Kidney (tissue), 14 donors: ENCODE results near the gene COPS9. TPM values are rescaled to one million over a fixed set of nuclear protein-coding genes. Genes with fewer than 3 reads are reported as not detected.

Source experiments
- DNase-seq, 5 donors: peaks; one replicate each; pipeline ENCODE4 v3.0.0-alpha.2; 2013 to 2020
- FAIRE-seq: peaks from 2 replicates; lab custom pipeline; 2012; peaks lifted over from hg19 to GRCh38; lab: Jason Lieb, UNC
- H3K27ac ChIP-seq, 2 donors: one replicate each; pipeline ENCODE4 v1.7.0; 2013; ENCODE audit warnings: low read depth in 2 of 2, low read length in 2 of 2, inconsistent platforms in 1 of 2
- H3K27me3 ChIP-seq: one replicate; pipeline ENCODE4 v1.7.1; 2013; ENCODE audit warnings: low read length, inconsistent platforms; ENCODE audit not compliant: control insufficient read depth, insufficient read depth
- H3K36me3 ChIP-seq, 3 donors: one replicate each; pipeline versions ENCODE4 v1.7.0 to v1.7.1; 2013; ENCODE audit warnings: low read length in 3 of 3, control low read depth in 1 of 3, inconsistent platforms in 1 of 3; ENCODE audit not compliant: insufficient read depth in 3 of 3, control insufficient read depth in 2 of 3
- H3K4me1 ChIP-seq, 3 donors: one replicate each; pipeline versions ENCODE4 v1.7.0 to v1.7.1; 2013; ENCODE audit warnings: low read length in 3 of 3, inconsistent platforms in 1 of 3, low read depth in 1 of 3; ENCODE audit not compliant: control insufficient read depth in 2 of 3, insufficient read depth in 2 of 3
- H3K4me3 ChIP-seq, 3 donors: one replicate each; pipeline versions ENCODE4 v1.7.0 to v1.8.1; 2013; ENCODE audit warnings: low read length in 3 of 3, control low read depth in 1 of 3, inconsistent platforms in 1 of 3
- H3K9ac ChIP-seq, 3 donors: one replicate each; pipeline versions ENCODE4 v1.7.0 to v1.7.1; 2013; ENCODE audit warnings: low read length in 3 of 3, control low read depth in 1 of 3, inconsistent platforms in 1 of 3
- H3K9me3 ChIP-seq, 3 donors: one replicate each; pipeline versions ENCODE4 v1.7.0 to v1.7.1; 2013; ENCODE audit warnings: low read length in 3 of 3, control low read depth in 1 of 3, inconsistent platforms in 1 of 3; ENCODE audit not compliant: control insufficient read depth in 2 of 3, insufficient read depth in 1 of 3
- intact Hi-C: fragments of 100-400 bp; cut with DNase I; formaldehyde crosslinking; loops from one replicate; pipeline ENCODE4 v1.11.1; 2022
- polyA plus RNA-seq: library from polyadenylated mRNA; stranded (reverse); fragments of 350-450 nt; fragmentation: Illumina TruSeq; extraction: RNeasy Lipid Tissue Mini Kit (QIAGEN cat#74804); gene quantifications from one replicate; pipeline ENCODE4 v1.2.3, GENCODE V29; 2014; ENCODE audit warnings: low read depth, low replicate concordance; ENCODE audit not compliant: insufficient read depth
- total RNA-seq: library from RNA; stranded (reverse); fragmentation: NEBNext Ultra II Directional; extraction: Animal tissue kit (Norgen Biotek cat#: 25700); gene quantifications from one replicate; pipeline ENCODE4 v1.2.1, GENCODE V29; 2021
- TF ChIP-seq, protein P1 (sequence below): IDR thresholded peaks from 3 replicates; pipeline ENCODE4 v1.5.1; 2012; ENCODE audit warnings: mild to moderate bottlenecking, moderate library complexity, borderline replicate concordance; ENCODE audit not compliant: insufficient read depth; ENCODE audit errors: extremely low read depth
- donor health status: control.
- donor health status: control.
- donor health status: control.
- donor health status: control.
- donor health status: control.
- donor health status: DM: yes; HTN: yes; CAD: no.
- donor health status: Normal renal cell carcinoma (clear cell type).

Gene COPS9
- total and polyA plus RNA-seq, 2 donors from 2014 or later = 119 to 310 TPM

DNA sequence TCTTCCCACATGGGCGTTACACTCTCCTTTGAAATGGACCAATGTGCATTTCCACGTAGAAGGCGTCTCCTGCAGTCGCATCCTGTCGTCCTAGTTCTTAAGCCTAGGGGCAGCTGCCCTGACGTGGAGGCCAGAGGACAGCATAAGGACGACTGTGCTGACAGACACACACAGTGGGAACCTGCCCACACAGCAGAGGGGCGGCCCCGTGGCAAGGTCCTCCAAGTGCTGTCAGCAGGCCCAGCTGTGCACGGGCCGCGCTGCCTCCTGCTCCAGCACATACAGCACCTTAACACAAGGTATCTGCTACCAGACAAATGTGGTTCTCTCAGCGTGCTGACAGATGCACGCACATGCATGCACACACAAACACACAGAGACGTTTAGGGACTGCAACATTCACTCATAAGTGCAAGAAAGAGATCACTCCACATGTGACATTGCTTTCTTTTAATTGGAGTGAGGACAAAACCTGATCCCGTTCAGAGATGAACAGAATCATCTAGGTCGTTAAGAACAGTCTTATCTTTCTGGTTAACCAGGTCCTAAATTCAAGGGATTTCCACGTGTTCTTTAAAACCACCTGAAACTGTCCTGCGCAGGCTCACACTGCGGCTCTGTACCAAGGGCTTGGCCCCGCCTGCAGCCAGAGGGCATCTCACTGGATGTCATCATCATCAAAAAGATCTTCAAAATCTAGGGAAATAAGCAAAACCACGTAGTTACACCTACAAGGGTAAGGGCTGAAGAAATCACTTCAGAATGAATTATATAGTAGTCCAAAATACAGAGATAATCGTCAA is 5.5 kb downstream of the COPS9 start:
- no peak overlapping the region for H3K27ac ChIP-seq
- no peaks in the 10 kb centered on the region for H3K27me3 ChIP-seq
- H3K9me3 ChIP-seq = no peaks in the 10 kb centered on the region
- H3K36me3 ChIP-seq = peaks cover 0 to 29% (median 24%) of the 10 kb centered on the region in 3 donors
- TF ChIP-seq, protein P1, sequence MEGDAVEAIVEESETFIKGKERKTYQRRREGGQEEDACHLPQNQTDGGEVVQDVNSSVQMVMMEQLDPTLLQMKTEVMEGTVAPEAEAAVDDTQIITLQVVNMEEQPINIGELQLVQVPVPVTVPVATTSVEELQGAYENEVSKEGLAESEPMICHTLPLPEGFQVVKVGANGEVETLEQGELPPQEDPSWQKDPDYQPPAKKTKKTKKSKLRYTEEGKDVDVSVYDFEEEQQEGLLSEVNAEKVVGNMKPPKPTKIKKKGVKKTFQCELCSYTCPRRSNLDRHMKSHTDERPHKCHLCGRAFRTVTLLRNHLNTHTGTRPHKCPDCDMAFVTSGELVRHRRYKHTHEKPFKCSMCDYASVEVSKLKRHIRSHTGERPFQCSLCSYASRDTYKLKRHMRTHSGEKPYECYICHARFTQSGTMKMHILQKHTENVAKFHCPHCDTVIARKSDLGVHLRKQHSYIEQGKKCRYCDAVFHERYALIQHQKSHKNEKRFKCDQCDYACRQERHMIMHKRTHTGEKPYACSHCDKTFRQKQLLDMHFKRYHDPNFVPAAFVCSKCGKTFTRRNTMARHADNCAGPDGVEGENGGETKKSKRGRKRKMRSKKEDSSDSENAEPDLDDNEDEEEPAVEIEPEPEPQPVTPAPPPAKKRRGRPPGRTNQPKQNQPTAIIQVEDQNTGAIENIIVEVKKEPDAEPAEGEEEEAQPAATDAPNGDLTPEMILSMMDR = no peak
- peak in 1 of 5 donors; percentile 55 for DNase-seq
- no peak for FAIRE-seq
- peaks cover 0 to 11% (median 8%) of the 10 kb centered on the region in 3 donors for H3K4me1 ChIP-seq
- H3K9ac ChIP-seq = no peak overlapping the region
- no peak overlapping the region for H3K4me3 ChIP-seq
- intact Hi-C loops = no loop called here

DNA sequence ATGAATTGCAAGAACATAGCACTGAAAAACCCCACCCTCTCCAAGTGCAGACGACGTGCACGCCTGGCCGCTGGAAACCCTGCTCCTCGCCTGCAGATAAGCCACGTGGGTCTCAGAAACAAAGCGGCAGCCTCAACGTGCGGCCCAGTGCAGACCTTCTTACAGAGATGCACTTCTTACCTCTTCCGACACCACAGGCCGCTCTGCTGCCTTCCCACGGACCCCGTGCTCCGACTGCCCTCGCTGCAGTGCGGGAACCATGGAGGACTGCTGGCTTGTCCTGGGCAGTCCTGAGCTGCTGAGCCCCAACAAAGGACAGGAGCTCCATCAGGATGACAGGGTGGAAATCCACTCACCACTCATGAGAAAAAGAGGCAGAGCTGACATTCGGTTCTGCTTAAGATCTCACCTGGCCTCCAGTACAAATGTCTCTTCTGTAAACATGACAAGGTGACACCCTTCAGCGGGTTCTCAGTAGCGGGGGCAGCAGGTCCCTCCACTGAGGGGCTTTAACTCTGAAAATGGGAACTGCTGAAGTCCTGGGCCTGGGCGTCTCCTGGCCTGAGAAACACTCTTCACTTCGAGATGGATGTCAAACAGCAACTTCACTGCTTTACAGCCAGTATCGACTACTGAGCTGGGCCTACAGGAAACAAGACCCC is 6.2 kb downstream of the COPS9 start:
- no peaks in the 10 kb centered on the region for H3K9me3 ChIP-seq
- H3K9ac ChIP-seq = no peak overlapping the region
- no peaks in the 10 kb centered on the region for H3K27me3 ChIP-seq
- peaks cover 0 to 29% (median 24%) of the 10 kb centered on the region in 3 donors for H3K36me3 ChIP-seq
- TF ChIP-seq, protein P1 = no peak
- H3K27ac ChIP-seq = no peak overlapping the region
- H3K4me1 ChIP-seq = peaks cover 0 to 4% (median 1%) of the 10 kb centered on the region in 3 donors
- H3K4me3 ChIP-seq = no peak overlapping the region
- no peak for FAIRE-seq
- peak in 1 of 5 donors; percentile 53 for DNase-seq
- intact Hi-C loops = no loop called here

DNA sequence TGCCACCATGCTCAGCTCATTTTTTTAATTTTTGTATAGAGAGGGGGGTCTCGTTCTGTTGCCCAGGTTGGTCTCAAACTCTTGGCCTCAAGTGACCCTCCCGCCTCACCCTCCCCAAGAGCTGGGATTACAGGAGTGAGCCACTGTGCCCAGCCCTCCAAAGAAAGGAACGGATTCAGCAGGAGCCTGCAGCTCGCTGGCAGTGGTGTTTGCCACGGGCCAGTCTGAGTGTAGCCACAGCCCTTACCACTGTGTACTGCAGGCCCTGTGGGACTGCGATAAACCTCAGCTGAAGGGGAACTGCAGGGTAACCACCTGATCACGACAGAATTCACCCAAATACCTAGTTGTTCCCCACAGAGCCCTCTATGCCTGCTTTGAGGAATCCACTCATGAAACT is 6.8 kb downstream of the COPS9 start:
- H3K27me3 ChIP-seq = no peaks in the 10 kb centered on the region
- H3K9ac ChIP-seq = no peak overlapping the region
- intact Hi-C loops = no loop called here
- no peak overlapping the region for H3K27ac ChIP-seq
- TF ChIP-seq, protein P1 = no peak
- DNase-seq = peak in 1 of 5 donors; percentile 39
- no peaks in the 10 kb centered on the region for H3K9me3 ChIP-seq
- no peak overlapping the region for H3K4me3 ChIP-seq
- FAIRE-seq = no peak
- peaks cover 0 to 29% (median 24%) of the 10 kb centered on the region in 3 donors for H3K36me3 ChIP-seq
- H3K4me1 ChIP-seq = no peaks in the 10 kb centered on the region
